A549 (cell line): ENCODE results near the gene MYH10. TPM values are rescaled to one million over a fixed set of nuclear protein-coding genes. Genes with fewer than 3 reads are reported as not detected.

Experiments used
- polyA plus RNA-seq, 4 experiments: library from polyadenylated mRNA; depleted of rRNA in 3 of 4; stranded (reverse); fragments of >200 nt; fragmentation: RNase III in 1 of 4; extraction: RNeasy Plus Mini Kit Qiagen cat#74134 plus additional on column Dnase treatment in 1 of 4; gene quantifications; 2 replicates in 3 of 4; 3 replicates in 1 of 4; pipeline ENCODE4 v1.2.3, GENCODE V29; 2011 to 2017
- small RNA-seq, 6 experiments: library from RNA; depleted of rRNA; stranded (forward); fragments of <200 nt; gene quantifications; one replicate each; pipeline ENCODE3, GENCODE V24; 2012

MYH10 gene
- polyA plus RNA-seq, 2 of the 4 experiments (the other 2 are of a cell fraction), result 26.5 to 28.3 TPM

Small RNA genes within 50 kb of the gene (small RNA-seq; reads per million reads assigned to genes)
- gene RNU7-43P, result 0 to 0.86 (median 0) reads per million in 6 experiments

Other genes starting within 250 kb of the MYH10 start
- 6,286 and 7,141 TPM in 2 replicates for gene RPL26, start 247.5 kb downstream of the MYH10 start, polyA plus RNA-seq (2011; rRNA removed)
- gene RPL26, start 247.5 kb downstream of the MYH10 start, polyA plus RNA-seq (2017; fragmentation: RNase III; extraction: RNeasy Plus Mini Kit Qiagen cat#74134 plus additional on column Dnase treatment), result 5,521 to 6,159 TPM (median 5,591 TPM) in 3 replicates
- not detected in 2 replicates for gene RNF222, start 232.9 kb downstream of the MYH10 start, polyA plus RNA-seq (2011; rRNA removed)
- gene RNF222, start 232.9 kb downstream of the MYH10 start, polyA plus RNA-seq (2017; fragmentation: RNase III; extraction: RNeasy Plus Mini Kit Qiagen cat#74134 plus additional on column Dnase treatment), result not detected in 3 replicates
- 71.0 and 91.0 TPM in 2 replicates for gene NDEL1, start 194.8 kb downstream of the MYH10 start, polyA plus RNA-seq (2011; rRNA removed)
- 50.7 to 53.3 TPM (median 51.5 TPM) in 3 replicates for gene NDEL1, start 194.8 kb downstream of the MYH10 start, polyA plus RNA-seq (2017; fragmentation: RNase III; extraction: RNeasy Plus Mini Kit Qiagen cat#74134 plus additional on column Dnase treatment)
- gene CCDC42, start 114.1 kb upstream of the MYH10 start, polyA plus RNA-seq (2011; rRNA removed), result not detected in 2 replicates
- gene CCDC42, start 114.1 kb upstream of the MYH10 start, polyA plus RNA-seq (2017; fragmentation: RNase III; extraction: RNeasy Plus Mini Kit Qiagen cat#74134 plus additional on column Dnase treatment), result not detected in 3 replicates
- not detected in 2 replicates for gene SPDYE4, start 127.8 kb upstream of the MYH10 start, polyA plus RNA-seq (2011; rRNA removed)
- not detected in 3 replicates for gene SPDYE4, start 127.8 kb upstream of the MYH10 start, polyA plus RNA-seq (2017; fragmentation: RNase III; extraction: RNeasy Plus Mini Kit Qiagen cat#74134 plus additional on column Dnase treatment)
- gene MFSD6L, start 168.6 kb upstream of the MYH10 start, polyA plus RNA-seq (2011; rRNA removed), result not detected in 2 replicates
- gene MFSD6L, start 168.6 kb upstream of the MYH10 start, polyA plus RNA-seq (2017; fragmentation: RNase III; extraction: RNeasy Plus Mini Kit Qiagen cat#74134 plus additional on column Dnase treatment), result not detected in 3 replicates
- not detected in 2 replicates for gene PIK3R6, start 236.9 kb upstream of the MYH10 start, polyA plus RNA-seq (2011; rRNA removed)
- gene PIK3R6, start 236.9 kb upstream of the MYH10 start, polyA plus RNA-seq (2017; fragmentation: RNase III; extraction: RNeasy Plus Mini Kit Qiagen cat#74134 plus additional on column Dnase treatment), result not detected in 3 replicates